Activated T-cell treated with anti-CD3 and anti-CD28 coated beads, Interleukin-2, amount 50 U/mL, for 72 hours (primary cell): Measurements from ENCODE around the gene RPS10. TPM values are rescaled to one million over a fixed set of nuclear protein-coding genes. Genes with fewer than 3 reads are reported as not detected.
A peak's percentile ranks its signal among the peaks of the same experiment; 100 is the strongest.

Source experiments
- ATAC-seq, 2 donors: fragments of 150-1000 bp; cut with Tn5 transposase; replicated peaks in 1 of 2; 2 replicates each; pipeline ENCODE4 v1.10.0; 2021; ENCODE audit warnings: moderate library complexity in 2 of 2, mild to moderate bottlenecking in 1 of 2
- DNase-seq, 2 donors: peaks; one replicate each; pipeline ENCODE4 v3.0.0; 2021 to 2022; ENCODE audit warnings: mixed read lengths in 1 of 2
- H3K27ac Mint-ChIP-seq: one replicate; pipeline ENCODE4 v1.8.0; 2022; ENCODE audit warnings: mild to moderate bottlenecking, moderate library complexity, mixed read lengths
- H3K27me3 Mint-ChIP-seq: one replicate; pipeline ENCODE4 v1.8.0; 2022; ENCODE audit warnings: low read depth, mixed read lengths
- H3K36me3 Mint-ChIP-seq, 2 donors: one replicate each; pipeline ENCODE4 v1.8.0; 2022; ENCODE audit warnings: mixed read lengths in 2 of 2, mild to moderate bottlenecking in 1 of 2; ENCODE audit not compliant: insufficient read depth in 2 of 2
- H3K4me1 Mint-ChIP-seq: one replicate; pipeline ENCODE4 v1.8.0; 2022; ENCODE audit warnings: low read depth, mixed read lengths
- H3K4me3 Mint-ChIP-seq, 2 donors: one replicate each; pipeline ENCODE4 v1.8.0; 2022; ENCODE audit warnings: mild to moderate bottlenecking in 2 of 2, mixed read lengths in 2 of 2, moderate library complexity in 2 of 2
- H3K9me3 Mint-ChIP-seq, 2 donors: one replicate each; pipeline ENCODE4 v1.8.0; 2022; ENCODE audit warnings: mixed read lengths in 2 of 2
- total RNA-seq, 2 donors: library from RNA; stranded (reverse); gene quantifications; one replicate each; pipeline ENCODE4 v1.2.3, GENCODE V29; 2022

RPS10 gene
- 1,000 to 10,000 TPM; 2,209 to 2,226 TPM for total RNA-seq

DNA sequence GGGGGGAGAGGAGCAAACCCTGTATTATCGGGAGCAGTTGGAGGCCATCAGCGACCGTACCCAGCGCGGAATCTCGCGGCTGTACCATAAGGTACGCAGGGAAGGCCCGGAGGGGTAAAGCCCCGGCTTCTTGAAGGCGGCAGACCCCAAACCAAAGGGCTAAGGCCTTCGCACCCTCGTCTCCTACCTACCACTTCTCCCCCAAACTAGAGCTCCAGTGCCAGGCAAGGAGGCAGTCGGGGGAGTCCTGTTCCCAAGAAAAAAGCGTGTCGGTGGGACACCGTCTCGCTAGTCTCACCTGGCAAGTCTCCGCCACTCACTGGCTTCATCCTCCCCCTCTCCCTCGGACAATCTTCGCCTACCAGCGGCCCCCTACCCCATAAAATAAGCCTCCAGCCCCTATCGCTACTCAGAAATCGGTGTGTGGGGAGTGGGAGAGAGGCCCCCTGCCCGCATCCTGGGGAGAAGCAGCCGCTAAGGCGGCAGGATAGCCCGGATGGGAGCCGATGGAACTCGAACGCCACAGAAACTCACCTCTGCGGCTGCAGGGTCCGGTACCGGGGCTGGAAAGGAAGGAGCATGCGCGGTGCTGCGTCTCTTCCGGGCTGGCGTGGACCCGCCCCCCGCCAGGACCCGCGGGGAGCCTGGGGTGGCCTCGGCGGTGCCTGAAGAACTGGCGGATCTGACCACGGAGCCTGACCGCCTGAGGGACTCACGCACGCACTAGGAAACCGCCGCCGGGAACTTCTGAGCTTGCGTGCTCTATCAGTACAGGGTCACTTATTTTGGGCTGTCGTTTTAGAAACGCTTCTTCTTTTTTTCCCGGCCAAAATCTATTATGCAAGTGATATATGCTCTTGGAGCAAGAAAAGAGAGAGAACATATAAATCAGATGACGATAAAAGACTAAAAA lies at the start of gene RPS10:
RPS10 (minus strand) TSS at position 572 of the 913 bp plus-strand sequence. CDS start 848 bp downstream, outside the sequence.
- peaks cover 11 to 20% of the 10 kb centered on the region in 2 donors for H3K36me3 Mint-ChIP-seq
- peak within 1 kb of the TSS; percentile 99 for H3K27ac Mint-ChIP-seq
- no peaks in the 10 kb centered on the region for H3K27me3 Mint-ChIP-seq
- DNase-seq (peak; percentile 94 to 96), ATAC-seq (peak; percentile 98)
- H3K4me3 Mint-ChIP-seq = peak within 1 kb of the TSS; percentile 99 to 100
- H3K4me1 Mint-ChIP-seq = peaks cover 41% of the 10 kb centered on the region
- no peaks in the 10 kb centered on the region for H3K9me3 Mint-ChIP-seq

DNA sequence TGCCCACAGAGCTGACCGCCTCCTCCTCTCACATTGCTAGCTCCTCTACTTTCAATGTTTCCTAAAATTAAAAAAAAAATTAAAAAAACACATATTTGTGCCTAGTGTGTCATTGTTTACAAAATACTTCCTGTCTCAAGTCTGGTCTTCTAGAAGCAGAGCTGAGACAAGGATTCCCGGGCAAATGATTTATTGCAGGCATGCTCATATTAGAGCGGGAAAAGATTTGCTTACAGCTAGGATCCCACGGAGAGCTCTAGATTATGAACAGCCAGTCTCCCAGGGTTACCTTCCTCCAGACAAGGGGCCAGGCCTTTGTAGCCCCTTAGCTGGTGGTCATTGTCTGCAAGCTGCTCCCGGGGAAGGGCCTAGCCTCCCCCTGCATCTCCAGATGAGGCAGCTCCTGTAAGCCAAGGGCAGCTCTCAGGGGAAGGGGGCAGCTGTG lies 49.4 kb upstream of the RPS10 start:
- ATAC-seq = no peak
- peaks cover 0 to 4% of the 10 kb centered on the region in 2 donors for H3K9me3 Mint-ChIP-seq
- no peak overlapping the region for H3K27ac Mint-ChIP-seq
- no peaks in the 10 kb centered on the region for H3K27me3 Mint-ChIP-seq
- no peaks in the 10 kb centered on the region for H3K4me1 Mint-ChIP-seq
- no peak for DNase-seq
- no peak overlapping the region for H3K4me3 Mint-ChIP-seq
- peaks cover 0 to 2% of the 10 kb centered on the region in 2 donors for H3K36me3 Mint-ChIP-seq

DNA sequence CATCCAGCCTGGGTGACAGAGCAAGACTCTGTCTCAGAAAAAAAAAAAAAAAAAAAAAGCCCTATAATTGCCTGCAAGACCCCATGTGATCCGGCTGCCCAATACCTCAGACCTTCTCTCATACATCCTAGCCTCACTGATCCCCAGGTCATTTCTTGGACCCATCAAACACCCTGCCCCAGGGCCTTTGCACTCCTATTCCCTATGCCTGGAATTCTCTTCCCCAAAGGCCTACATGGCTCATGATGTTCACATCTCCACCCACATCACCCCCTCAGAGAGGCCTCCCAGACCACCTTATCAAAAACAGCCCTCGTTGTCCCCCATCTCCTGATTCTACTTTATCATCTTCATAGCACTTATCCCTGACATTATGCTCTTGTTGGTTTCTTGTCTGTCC lies 48.9 kb upstream of the RPS10 start:
- Mint-ChIP-seq H3K4me1 (no peaks in the 10 kb centered on the region), H3K4me3 (no peak overlapping the region), H3K9me3 (peaks cover 0 to 4% of the 10 kb centered on the region in 2 donors), H3K27ac (no peak overlapping the region), H3K36me3 (peaks cover 0 to 2% of the 10 kb centered on the region in 2 donors), H3K27me3 (no peaks in the 10 kb centered on the region)
- ATAC-seq (no peak), DNase-seq (no peak)

DNA sequence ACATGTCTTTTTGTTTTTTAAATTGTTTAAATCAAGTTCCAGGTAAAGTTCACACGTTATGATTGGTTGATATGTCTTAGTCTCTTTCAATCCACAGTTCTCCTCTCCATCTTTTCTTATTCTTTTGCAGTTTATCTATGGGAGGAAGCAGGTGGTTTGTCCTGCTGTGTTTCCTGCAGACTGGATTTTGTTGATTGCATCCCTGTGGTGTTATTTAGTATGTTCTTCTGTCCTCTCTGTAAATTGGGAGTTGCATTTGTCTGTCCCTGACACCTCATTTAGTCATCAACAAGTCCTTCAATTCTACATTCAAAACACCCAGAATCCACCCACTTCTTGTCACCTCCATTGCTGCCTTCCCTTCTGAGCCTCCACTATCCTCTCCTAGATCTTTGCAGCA lies 48.1 kb upstream of the RPS10 start:
- no peak overlapping the region for H3K27ac Mint-ChIP-seq
- H3K4me1 Mint-ChIP-seq = no peaks in the 10 kb centered on the region
- H3K9me3 Mint-ChIP-seq = peaks cover 0 to 4% of the 10 kb centered on the region in 2 donors
- no peak for ATAC-seq
- no peak for DNase-seq
- no peak overlapping the region for H3K4me3 Mint-ChIP-seq
- no peaks in the 10 kb centered on the region for H3K27me3 Mint-ChIP-seq
- H3K36me3 Mint-ChIP-seq = peaks cover 0 to 2% of the 10 kb centered on the region in 2 donors

DNA sequence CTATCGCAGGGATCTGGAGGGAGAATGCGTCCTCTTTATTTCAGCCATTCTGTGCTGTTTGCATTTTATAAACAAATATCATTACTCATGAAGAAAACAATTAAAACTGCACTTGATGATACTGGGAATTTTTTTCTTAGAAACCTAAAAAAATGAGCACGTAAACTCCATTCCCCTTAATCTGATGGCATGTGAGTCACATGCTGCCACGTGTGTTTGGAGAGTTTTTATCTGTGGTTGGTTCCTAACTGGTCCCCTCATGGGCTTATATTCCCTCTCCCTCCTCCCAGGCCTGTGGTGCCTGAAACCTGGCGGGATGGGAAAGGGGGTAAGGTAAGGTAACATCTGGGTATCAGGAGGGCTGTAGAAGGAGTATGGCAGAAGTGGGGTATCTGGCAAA lies 46.6 kb upstream of the RPS10 start:
- ATAC-seq = no peak
- no peak for DNase-seq
- no peaks in the 10 kb centered on the region for H3K27me3 Mint-ChIP-seq

DNA sequence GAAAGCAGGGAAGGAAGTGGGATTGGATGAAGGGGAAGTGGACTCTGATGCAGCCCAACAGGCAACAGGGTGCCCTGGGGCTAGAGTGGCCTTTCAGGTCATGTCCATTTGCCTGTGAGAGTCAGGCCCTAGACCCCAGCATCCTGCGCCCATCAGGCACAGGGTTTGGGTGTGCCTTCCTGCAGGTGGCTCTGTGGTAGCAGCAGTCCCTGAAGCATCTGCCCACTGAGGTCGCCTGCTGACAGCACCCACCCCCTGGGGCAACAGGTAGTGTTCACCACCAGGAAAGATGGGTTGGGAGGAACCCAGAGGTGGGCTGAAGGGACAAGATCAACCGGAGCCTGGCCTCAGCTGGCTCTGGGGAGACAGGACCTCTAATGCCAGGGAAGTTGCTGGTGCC lies 43.6 kb upstream of the RPS10 start:
- Mint-ChIP-seq H3K4me1 (peaks cover 7% of the 10 kb centered on the region), H3K27me3 (peaks cover 10% of the 10 kb centered on the region), H3K36me3 (peaks cover 0 to 2% of the 10 kb centered on the region in 2 donors), H3K27ac (no peak overlapping the region), H3K9me3 (peaks cover 0 to 4% of the 10 kb centered on the region in 2 donors), H3K4me3 (no peak overlapping the region)
- ATAC-seq (no peak), DNase-seq (no peak)

More for the DNA sequence above, 46.6 kb upstream of the RPS10 start:
- Mint-ChIP-seq H3K4me3 (no peak overlapping the region), H3K27ac (no peak overlapping the region), H3K36me3 (peaks cover 0 to 2% of the 10 kb centered on the region in 2 donors), H3K9me3 (peaks cover 0 to 4% of the 10 kb centered on the region in 2 donors), H3K4me1 (no peaks in the 10 kb centered on the region)

DNA sequence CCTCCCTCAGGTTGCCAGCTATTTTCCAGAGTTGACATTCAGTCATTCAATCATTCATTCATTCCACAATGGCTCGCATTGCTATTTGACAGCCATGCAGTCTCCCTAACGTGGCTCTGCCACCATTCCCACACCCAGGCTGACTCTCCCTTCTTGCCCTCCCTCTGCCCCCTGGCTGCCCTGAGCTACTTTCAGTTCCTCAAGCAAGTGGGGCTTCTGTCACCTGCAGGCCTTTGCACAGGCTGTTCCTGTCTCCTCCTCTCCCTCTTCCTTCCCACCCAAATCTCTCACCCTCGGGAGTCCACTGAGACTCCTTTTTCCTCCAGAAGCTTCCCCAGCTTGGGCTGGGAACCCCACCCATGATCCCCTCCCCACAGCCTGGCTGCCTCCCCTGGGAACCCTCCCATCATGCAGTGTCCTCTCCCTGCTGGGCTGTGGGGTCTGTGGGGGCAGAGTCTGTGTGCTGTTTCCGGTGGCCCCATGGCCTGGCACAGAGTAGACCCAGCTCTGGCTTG lies 42.6 kb upstream of the RPS10 start:
- H3K27me3 Mint-ChIP-seq = peaks cover 15% of the 10 kb centered on the region
- no peaks in the 10 kb centered on the region for H3K9me3 Mint-ChIP-seq
- DNase-seq (no peak), ATAC-seq (no peak)
- no peak overlapping the region for H3K27ac Mint-ChIP-seq
- peaks cover 7% of the 10 kb centered on the region for H3K4me1 Mint-ChIP-seq
- H3K36me3 Mint-ChIP-seq = no peaks in the 10 kb centered on the region
- no peak overlapping the region for H3K4me3 Mint-ChIP-seq

DNA sequence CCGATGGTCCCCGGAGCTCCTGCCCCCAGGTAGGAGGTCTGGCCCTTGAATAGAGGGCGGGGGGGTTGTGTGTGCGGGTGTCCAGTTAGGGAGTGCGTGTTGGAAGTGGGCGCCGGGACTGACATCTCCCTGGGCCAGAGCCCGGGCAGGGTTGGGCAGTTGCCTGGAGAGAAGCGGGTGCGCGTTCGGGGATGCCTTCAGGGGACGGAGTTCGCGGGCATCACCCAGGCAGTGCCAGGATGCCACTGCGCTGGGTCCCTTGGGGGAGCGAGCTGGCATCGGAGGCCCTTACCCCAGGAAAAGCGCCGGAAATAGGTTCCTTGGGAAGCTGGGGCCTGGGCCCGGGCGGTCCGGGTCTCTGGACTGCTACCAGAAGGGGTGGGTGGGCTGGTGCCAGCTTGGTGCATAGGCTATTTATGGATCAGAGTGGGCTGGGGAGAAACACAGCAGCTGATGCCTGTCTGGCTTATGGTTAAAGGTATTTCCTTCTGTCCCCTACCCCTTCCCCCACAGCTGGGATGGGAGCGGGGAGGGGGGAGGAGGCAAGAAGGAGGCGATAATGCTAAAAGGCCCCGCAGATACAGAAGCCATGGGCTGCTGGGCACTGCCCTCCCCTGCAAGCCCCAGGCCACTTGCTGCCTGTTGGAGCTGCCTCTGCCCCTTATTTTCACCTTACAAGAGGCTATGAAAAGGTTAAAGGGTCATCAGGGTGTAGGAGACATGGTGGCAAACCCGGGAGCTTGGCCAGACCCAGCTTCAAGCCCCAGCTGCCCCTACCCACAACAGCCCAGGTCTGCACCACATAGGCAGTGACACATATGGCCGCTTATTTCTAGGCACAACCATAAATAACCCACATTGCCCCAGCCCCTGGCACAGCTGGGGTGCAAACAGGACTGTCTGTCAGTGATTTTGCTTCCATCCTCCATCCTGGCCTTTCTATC lies 40.6 kb upstream of the RPS10 start:
- H3K4me1 Mint-ChIP-seq = peaks cover 7% of the 10 kb centered on the region
- ATAC-seq = no peak
- no peaks in the 10 kb centered on the region for H3K9me3 Mint-ChIP-seq
- peaks cover 15% of the 10 kb centered on the region for H3K27me3 Mint-ChIP-seq
- H3K4me3 Mint-ChIP-seq = peak overlapping the region in 1 of 2 donors; percentile 52
- no peaks in the 10 kb centered on the region for H3K36me3 Mint-ChIP-seq
- no peak for DNase-seq
- no peak overlapping the region for H3K27ac Mint-ChIP-seq

DNA sequence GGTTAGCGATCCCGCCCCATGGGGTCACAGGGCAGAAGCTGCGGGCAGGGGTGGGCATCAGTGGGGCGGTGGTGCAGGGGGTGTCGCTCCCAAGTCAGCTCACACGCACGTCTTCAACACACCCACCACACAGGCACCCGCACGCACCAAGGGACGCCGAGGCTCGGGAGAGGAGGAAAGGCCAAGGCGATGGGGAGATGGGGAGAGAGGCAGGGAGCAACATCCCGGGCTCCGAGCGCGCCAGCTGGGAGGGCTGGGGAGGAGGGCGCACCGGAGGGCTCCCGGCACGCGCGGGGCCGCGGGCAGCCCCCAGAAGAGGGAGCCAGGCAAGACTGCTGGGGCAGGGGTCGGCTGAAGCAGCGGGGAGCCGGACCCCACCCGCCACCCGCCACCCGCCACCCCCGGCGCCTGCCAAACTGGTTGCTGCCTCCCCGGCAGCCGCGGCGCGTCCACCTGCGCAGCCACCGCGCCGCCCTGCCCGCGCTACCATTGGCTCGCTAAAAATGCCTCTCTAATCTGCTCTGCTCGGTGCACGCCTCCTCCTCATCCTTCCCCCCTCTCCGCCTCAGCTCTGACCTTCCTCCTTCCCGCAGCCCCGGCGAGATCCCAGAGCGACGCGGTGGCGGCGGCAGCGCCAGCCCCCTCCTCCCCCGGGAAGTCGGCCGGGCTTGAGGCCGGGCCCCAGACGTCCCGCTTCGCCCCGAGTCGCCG lies 39.8 kb upstream of the RPS10 start, which contains the start of gene PACSIN1:
PACSIN1 (plus strand) TSS at position 546 of the 711 bp plus-strand sequence. CDS start 60,230 bp downstream, outside the sequence.
- Mint-ChIP-seq H3K36me3 (no peaks in the 10 kb centered on the region), H3K4me3 (peak within 1 kb of the TSS; percentile 59 to 76), H3K4me1 (peaks cover 7% of the 10 kb centered on the region), H3K9me3 (no peaks in the 10 kb centered on the region), H3K27ac (no peak within 1 kb of the TSS), H3K27me3 (peaks cover 15% of the 10 kb centered on the region)
- ATAC-seq = peak; percentile 67 to 81
- DNase-seq = peak in 1 of 2 donors; percentile 16

DNA sequence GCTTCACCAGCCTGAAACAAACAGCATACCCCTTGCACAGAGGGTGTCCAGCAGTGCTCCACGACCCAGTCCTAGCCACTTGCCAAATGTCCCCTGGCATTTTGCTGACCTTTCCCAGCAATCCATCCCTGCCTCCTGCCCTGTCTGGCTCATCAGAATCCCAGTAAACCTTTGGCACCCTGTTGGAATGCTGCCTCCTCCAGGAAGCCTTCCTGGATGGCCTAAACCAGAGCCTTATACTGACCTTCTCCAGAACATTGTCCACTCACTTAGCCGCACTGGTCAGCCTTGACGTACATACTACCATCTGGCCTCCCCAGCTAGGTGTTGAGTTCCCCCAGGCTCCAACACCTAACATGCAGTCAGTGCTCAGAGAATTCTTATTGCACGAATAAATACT lies 38.0 kb upstream of the RPS10 start:
- Mint-ChIP-seq H3K4me3 (no peak overlapping the region), H3K4me1 (peaks cover 7% of the 10 kb centered on the region), H3K36me3 (no peaks in the 10 kb centered on the region), H3K9me3 (no peaks in the 10 kb centered on the region), H3K27me3 (peaks cover 15% of the 10 kb centered on the region), H3K27ac (no peak overlapping the region)
- no peak for DNase-seq
- no peak for ATAC-seq

DNA sequence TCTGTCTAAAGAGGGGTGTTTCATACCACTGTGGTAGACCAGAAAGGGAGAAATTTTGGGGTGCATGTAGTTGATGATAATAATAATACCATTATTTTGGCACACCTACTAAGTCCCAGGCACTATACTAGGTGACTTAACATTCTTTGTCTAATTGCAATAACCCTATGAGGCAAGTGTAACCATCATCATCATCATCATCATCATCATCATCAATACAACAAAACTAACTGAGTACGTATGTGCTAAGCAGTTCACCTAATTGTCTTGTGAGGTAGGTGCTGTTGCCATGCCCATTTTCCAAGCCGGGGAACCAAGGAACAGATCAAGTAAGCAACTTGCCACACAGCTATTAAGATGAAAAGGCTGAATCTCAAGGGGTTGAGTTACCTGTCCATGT lies 37.4 kb upstream of the RPS10 start:
- Mint-ChIP-seq H3K4me1 (peaks cover 7% of the 10 kb centered on the region), H3K27me3 (peaks cover 15% of the 10 kb centered on the region), H3K27ac (no peak overlapping the region), H3K36me3 (no peaks in the 10 kb centered on the region), H3K4me3 (no peak overlapping the region), H3K9me3 (no peaks in the 10 kb centered on the region)
- ATAC-seq (no peak), DNase-seq (no peak)

DNA sequence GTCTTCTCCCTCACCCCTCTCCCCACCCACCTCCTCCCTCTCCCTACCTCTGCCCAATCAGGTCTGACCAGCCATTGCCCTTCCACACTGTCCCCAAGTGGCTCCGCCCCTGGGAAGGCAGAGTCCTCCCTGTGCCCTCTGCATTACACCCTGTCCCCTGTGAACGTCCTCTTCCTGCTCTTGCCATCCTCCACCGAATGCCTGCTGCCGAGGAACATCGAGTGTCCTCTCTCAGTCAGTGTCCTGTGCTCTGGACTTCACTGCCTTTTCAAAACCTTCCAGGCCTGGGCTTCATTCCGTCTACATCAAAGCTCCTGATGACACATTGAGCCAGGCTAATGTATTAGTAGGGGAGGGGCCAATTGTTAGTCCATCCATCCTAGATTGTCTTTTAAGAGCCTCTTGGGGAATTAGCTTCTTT lies 36.7 kb upstream of the RPS10 start:
- DNase-seq = no peak
- H3K9me3 Mint-ChIP-seq = no peaks in the 10 kb centered on the region

More for the DNA sequence above, 36.7 kb upstream of the RPS10 start:
- no peaks in the 10 kb centered on the region for H3K36me3 Mint-ChIP-seq
- H3K27me3 Mint-ChIP-seq = peaks cover 15% of the 10 kb centered on the region
- H3K4me3 Mint-ChIP-seq = no peak overlapping the region
- ATAC-seq = no peak
- no peak overlapping the region for H3K27ac Mint-ChIP-seq
- H3K4me1 Mint-ChIP-seq = peaks cover 7% of the 10 kb centered on the region
